ENCODE measurements around the gene HABP2.

The HABP2 gene

GRCh38 chr10:113523628-113524027 is 29.2 kb upstream of the HABP2 start:
- no peak for DNase-seq (ENCODE audit: low spot score)
- no peak overlapping the region for H3K27ac ChIP-seq
- no peak for TF ChIP-seq CTCF (conservative IDR thresholded peaks at IDR 0.05; ENCODE audit: low read depth)
- ChIA-PET POLR2A (ENCODE audit: low non-redundant PET) (no interaction called here), CTCF (interaction anchor here (0.6 kb wide), 1 partner anchor 40 kb away, joined by 5 read pairs; no protein-coding TSS in a partner anchor)

- no peak overlapping the region for H3K27ac ChIP-seq
- CTCF ChIA-PET: interaction anchor here (0.8 kb wide), 1 partner anchor 39 kb away, joined by 3 read pairs; no protein-coding TSS in a partner anchor
- no peak for DNase-seq (ENCODE audit: low spot score)
- POLR2A ChIA-PET (ENCODE audit: low non-redundant PET): no interaction called here
- TF ChIP-seq CTCF (conservative IDR thresholded peaks at IDR 0.05; ENCODE audit: low read depth): no peak
These were observed 28.7 kb upstream of the HABP2 start for GRCh38 chr10:113524120-113524519.

- POLR2A ChIA-PET (ENCODE audit: low non-redundant PET): no interaction called here
- no peak overlapping the region for H3K27ac ChIP-seq
- CTCF ChIA-PET: interaction anchor here (0.8 to 1.3 kb wide), 1 partner anchor 39 kb away, joined by 3 to 4 read pairs; no protein-coding TSS in a partner anchor
- no peak for DNase-seq (ENCODE audit: low spot score)
- no peak for TF ChIP-seq CTCF (conservative IDR thresholded peaks at IDR 0.05; ENCODE audit: low read depth)
These were observed 28.0 kb upstream of the HABP2 start for GRCh38 chr10:113524539-113525490.

GRCh38 chr10:113525713-113526112 is 27.1 kb upstream of the HABP2 start:
- ChIA-PET POLR2A (ENCODE audit: low non-redundant PET) (no interaction called here), CTCF (interaction anchor here (0.6 to 1.3 kb wide), 2 partner anchors 38 to 71 kb away, joined by 4 read pairs; no protein-coding TSS in a partner anchor)
- no peak for TF ChIP-seq CTCF (conservative IDR thresholded peaks at IDR 0.05; ENCODE audit: low read depth)
- H3K27ac ChIP-seq: no peak overlapping the region
- DNase-seq (ENCODE audit: low spot score): no peak

- TF ChIP-seq CTCF (conservative IDR thresholded peaks at IDR 0.05; ENCODE audit: low read depth): no peak
- ChIA-PET CTCF (no interaction called here), POLR2A (ENCODE audit: low non-redundant PET) (no interaction called here)
- no peak overlapping the region for H3K27ac ChIP-seq
- no peak for DNase-seq (ENCODE audit: low spot score)
These were observed 25.5 kb upstream of the HABP2 start for GRCh38 chr10:113527211-113527906.

GRCh38 chr10:113528876-113529275 is 24.0 kb upstream of the HABP2 start:
- POLR2A ChIA-PET (ENCODE audit: low non-redundant PET): interaction anchor here (0.7 kb wide), 1 partner anchor 13 kb away, joined by 4 read pairs; no protein-coding TSS in a partner anchor
- DNase-seq (ENCODE audit: low spot score): no peak
- H3K27ac ChIP-seq: no peak overlapping the region
- CTCF ChIA-PET: no interaction called here
- no peak for TF ChIP-seq CTCF (conservative IDR thresholded peaks at IDR 0.05; ENCODE audit: low read depth)
